Muscle of back (tissue), 13 donors: ENCODE results near the gene DCAF16. TPM values are rescaled to one million over a fixed set of nuclear protein-coding genes. Genes with fewer than 3 reads are reported as not detected.
"Not testable (repeated sequence)": the region's sequence is repeated elsewhere in the genome, so short reads cannot be mapped to it uniquely, and the experiment has no call there.

ENCODE experiments used
- DNase-seq, 3 donors: peaks; one replicate each; pipeline versions ENCODE4 v3.0.0 to v3.0.0-alpha.2; 2013
- long read RNA-seq, 9 donors: transcript quantifications; one replicate each; lab custom pipeline, GENCODE V29; 2026
- polyA plus RNA-seq, 10 donors: library from polyadenylated mRNA; unstranded; fragments of 120-200 nt; gene quantifications; one replicate each; pipeline ENCODE4 v1.2.1, GENCODE V29; 2013; ENCODE audit not compliant: insufficient read length in 10 of 10

Gene DCAF16
- 10 to 100 TPM; 21.0 to 38.5 (median 29.2) TPM for polyA plus RNA-seq
- long read RNA-seq, donor 1: 0 reads
- long read RNA-seq, donor 2, full-length matches to known transcripts: 5 of 5 reads
- long read RNA-seq, donor 2, partial matches to known transcripts: 0 of 5 reads
- long read RNA-seq, donor 2, other reads (novel, unspliced or antisense): 0 of 5 reads
- long read RNA-seq, donor 3: 0 reads
- long read RNA-seq, donor 4, full-length matches to known transcripts: 3 of 3 reads
- long read RNA-seq, donor 4, partial matches to known transcripts: 0 of 3 reads
- long read RNA-seq, donor 4, other reads (novel, unspliced or antisense): 0 of 3 reads
- long read RNA-seq, donor 5, full-length matches to known transcripts: 7 of 7 reads
- long read RNA-seq, donor 5, partial matches to known transcripts: 0 of 7 reads
- long read RNA-seq, donor 5, other reads (novel, unspliced or antisense): 0 of 7 reads
- long read RNA-seq, donor 6, partial matches to known transcripts: 0 of 2 reads
- long read RNA-seq, donor 6, other reads (novel, unspliced or antisense): 0 of 2 reads
- long read RNA-seq, donor 7, full-length matches to known transcripts: 5 of 5 reads
- long read RNA-seq, donor 7, partial matches to known transcripts: 0 of 5 reads
- long read RNA-seq, donor 7, other reads (novel, unspliced or antisense): 0 of 5 reads
- long read RNA-seq, donor 8, full-length matches to known transcripts: 3 of 3 reads
- long read RNA-seq, donor 8, partial matches to known transcripts: 0 of 3 reads
- long read RNA-seq, donor 8, other reads (novel, unspliced or antisense): 0 of 3 reads
- long read RNA-seq, donor 9: 0 reads

DNA sequence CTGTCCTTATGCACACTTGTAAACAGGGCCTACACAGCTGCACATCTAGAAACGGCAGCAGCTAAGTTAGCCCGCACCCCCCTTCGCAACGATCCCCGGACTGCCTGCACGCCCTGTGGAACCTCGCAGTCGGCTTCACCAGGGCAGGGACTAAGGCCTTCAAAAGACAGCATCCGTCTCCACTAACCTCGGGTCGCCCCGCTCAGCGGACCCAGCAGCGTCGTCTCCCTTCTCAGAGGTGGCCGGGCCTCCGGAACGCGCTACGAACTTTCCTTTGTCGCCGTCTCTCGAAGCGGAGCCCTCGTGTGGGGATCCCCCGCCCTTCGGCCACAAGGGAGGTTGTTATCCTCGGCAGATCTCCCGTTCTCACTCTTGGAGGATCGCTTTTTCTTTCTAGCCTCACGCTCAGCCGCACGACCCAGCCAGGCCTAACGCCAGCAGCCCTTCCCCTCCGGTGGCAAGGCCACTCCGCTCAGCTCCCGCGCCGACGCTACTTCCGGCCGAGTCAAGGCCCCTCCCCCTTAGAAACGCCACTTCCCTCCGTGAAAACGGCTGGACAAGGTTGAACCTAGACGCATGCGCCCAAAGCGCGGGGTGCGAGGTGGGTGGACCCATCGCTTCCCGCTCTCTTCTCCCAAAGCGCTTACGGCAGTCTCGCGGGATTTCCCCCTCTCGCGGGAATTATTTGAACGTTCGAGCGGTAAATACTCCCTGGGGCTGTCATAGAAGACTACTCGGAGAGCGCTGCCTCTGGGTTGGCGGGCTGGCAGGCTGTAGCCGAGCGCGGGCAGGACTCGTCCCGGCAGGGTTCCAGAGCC is at the start of gene DCAF16, which contains the start of gene NCAPG:
Gene DCAF16, minus strand, starts transcription at position 498 of the 818 bp plus-strand sequence. CDS start 6,616 bp downstream, outside the sequence.
Gene NCAPG, plus strand, starts transcription at position 720 of the 818 bp plus-strand sequence. CDS start 99 bp downstream, outside the sequence.
- DNase-seq: peak; percentile 99 to 100 (median 100)

DNA sequence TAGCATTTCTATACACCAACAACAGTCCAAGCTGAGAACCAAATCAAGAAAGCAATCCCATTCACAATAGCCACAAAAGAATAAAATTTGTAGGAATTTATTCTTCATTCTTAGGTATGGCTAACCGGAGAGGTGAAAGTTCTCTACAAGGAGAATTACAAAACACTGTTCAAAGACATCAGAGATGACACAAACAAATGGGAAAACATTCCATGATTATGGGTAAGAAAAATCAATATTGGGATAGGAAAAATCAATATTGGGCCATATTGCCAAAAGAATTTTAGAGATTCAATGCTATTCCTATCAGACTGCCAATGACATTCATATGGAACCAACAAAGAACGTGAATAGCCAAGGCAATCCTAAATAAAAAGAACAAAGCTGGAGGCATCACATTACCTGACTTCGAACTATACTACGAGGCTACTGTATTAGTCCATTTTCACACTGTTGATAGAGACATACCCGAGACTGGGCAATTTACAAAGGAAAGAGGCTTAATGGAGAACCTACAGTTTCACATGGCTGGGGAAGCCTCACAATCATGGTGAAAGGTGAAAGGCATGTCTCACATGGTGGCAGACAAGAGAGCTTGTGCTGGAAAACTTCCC is 49.3 kb upstream of the DCAF16 start:
- no peak for DNase-seq

DNA sequence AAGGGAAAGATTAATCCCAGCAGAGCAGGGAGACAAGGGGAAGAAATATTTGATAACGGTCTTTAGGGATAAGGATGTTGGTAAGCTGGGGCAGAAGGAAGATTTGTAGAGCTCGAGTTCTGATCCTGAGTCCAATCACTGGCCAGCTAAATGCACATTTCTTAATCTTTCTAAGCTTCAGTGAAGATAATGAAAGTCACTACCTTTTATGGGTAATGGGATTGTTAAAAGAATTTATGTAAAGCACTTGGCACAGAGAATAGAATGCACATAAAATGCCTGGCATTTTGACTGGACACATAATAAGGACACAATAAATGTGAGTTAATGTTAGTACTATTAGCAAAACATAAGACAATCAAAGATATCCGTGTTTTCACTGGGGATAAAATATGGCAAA is 43.5 kb upstream of the DCAF16 start:
- DNase-seq: no peak

DNA sequence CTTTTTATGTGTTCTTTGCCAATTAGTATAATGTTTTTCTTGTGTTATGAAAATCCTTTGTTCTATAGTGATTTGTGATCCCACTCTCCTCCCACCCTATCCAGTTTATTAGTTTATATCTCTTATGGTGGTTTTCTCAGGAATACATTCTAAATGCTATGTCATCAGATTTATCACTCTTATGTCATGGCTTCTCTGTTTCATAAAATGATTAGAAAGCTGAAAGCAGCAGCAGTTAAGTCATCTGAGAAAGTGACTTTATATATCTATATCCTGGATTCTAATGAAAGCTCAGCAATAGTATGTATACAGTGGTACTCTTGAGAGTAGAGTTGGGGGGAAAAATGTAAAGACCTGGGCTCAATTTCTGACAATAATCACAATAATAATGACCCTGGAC is 41.4 kb upstream of the DCAF16 start:
- no peak for DNase-seq

DNA sequence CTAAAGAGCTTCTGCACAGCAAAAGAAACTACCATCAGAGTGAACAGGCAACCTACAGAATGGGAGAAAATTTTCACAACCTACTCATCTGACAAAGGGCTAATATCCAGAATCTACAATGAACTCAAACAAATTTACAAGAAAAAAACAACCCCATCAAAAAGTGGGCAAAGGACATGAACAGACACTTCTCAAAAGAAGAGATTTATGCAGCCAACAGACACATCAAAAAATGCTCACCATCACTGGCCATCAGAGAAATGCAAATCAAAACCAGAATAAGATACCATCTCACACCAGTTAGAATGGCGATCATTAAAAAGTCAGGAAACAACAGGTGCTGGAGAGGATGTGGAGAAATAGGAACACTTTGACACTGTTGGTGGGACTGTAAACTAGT is 39.7 kb upstream of the DCAF16 start:
- DNase-seq: not testable (repeated sequence)

DNA sequence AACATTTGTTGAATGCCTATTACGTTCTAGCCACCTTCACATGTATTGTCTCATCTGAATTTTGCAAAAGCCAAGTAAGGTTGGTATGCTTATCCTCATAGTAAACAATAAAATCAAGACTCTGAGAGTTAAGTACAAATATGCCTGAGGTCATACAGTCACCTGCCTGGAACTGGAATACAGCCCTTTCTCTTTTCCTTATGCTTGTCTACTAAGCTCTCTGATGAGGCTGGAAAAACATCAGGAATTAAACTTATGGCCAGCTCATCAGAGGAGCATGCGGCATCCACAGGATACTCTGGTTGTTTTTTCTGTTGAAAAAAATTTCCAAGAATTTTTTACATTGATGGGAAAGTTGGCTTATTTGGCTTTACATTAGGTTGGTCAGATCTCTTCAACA is 35.7 kb upstream of the DCAF16 start:
- peak in 1 of 3 donors; percentile 6 for DNase-seq

DNA sequence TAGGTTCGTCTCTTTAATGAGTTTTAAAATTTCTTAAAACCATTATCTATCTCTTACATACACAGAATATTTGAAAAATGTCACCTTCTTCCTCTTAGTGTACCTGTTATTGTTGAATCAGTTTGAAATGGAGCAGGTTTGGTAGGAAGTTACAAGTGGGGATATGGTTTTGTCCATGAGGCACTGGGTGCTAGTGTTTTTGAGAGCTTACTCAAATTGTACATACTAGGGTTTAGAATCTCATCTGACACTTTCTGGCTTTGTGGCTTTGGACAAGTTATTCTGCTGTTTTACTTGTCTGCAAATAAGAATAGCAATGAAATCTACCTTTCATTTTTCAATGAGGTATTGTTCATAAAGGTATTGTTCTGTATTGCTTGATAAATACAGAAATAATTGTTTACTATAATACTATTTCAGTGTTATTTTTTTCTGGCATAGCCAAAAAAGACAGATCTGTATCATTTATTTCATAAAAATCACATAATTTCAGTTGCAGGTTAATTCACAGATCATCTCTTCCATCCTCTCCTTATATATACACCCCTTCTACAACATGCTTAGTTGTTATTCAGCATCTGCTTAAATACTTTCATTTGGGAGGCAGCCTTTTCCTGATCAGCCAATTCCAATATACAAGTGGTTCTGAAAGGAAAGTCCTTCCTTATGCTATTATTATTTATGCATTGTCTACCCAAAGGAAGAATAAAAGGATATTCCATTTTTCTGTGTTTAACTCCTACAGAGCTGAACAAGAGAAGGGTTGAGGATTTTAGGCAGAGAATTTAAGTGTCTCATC is 13.5 kb upstream of the DCAF16 start:
- DNase-seq: no peak

DNA sequence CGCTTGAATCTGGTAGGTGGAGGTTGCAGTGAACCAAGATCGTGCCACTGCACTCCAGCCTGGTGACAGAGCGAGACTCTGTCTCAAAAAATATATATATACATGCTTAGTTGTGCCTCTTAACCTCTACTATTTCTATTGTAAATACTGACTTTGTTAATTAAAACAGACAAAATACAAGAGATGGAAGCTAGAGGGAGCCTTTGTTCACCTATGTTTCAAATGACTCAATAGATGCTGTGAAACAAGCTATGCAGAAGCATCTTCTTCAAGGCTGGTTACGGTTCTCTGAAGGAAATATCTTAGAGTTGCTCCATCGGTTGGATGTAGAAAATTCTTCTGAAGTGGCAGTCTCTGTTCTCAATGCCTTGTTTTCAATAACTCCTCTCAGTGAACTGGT is 6.5 kb upstream of the DCAF16 start:
- DNase-seq: peak; percentile 34 to 63 (median 38)

DNA sequence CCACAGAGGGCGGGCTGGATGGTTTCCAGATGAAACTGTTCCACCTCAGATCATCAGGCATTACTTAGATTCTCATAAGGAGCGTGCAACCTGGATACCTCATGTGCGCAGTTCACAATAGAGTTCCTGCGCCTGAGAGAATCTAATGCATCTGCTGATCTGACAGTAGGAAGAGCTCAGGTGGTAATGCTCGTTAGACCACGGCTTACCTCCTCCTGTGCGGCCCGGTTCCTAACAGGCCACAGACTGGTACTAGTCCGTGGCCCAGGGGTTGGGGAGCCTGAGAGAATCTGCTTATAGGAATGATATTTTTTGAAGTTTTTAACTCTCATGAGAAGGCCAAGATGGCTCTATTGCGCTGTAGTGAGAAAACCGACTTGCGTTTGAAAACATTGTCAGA is 5.6 kb upstream of the DCAF16 start:
- no peak for DNase-seq

DNA sequence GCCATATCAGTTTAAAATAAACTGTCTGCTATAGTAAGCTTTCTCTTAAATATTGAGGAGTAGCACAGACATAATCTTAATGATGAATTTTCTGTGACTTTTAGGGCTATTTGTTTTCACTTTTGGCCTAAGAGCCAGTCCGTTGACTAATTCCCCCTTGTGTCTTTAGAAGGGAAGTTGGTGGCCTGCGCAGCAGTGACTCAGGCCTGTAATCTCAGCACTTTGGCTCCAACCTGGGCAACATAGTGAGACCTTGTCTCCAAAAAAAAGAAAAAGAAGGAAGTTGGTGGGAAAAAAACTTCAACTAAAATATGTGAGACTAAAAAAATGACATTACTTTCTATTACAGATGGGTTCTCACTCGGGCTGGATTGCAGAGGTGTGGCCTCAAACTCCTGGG is 3.6 kb upstream of the DCAF16 start:
- DNase-seq: no peak

DNA sequence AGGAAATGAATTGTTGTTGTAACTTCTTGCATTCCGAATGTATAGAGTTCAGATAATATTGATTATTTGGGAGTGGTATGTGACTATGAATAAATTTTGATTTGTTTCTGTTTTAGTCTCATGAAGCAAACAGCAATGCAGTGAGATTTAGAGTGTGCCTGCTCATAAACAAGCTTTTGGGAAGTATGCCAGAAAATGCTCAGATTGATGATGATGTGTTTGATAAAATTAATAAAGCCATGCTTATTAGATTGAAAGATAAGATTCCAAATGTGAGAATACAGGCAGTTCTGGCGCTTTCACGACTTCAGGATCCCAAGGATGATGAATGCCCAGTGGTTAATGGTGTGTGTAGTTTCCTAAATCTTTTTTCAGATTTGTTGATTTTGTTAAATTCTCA is 2.2 kb upstream of the DCAF16 start:
- no peak for DNase-seq

DNA sequence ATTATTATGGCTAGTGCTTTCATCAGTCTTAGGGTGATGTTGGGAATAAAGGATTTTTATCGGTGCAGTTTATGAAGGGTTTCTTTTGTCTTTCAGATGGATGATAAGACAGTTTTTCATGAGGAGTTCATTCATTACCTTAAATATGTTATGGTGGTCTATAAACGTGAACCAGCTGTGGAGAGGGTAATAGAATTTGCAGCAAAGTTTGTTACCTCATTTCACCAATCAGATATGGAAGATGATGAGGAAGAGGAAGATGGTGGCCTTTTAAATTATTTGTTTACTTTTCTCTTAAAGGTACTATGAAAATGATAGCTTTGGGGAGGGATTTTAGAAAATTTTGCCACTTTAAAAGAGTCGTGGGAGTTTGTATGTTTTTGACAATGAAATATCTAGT is 1.6 kb upstream of the DCAF16 start:
- no peak for DNase-seq

DNA sequence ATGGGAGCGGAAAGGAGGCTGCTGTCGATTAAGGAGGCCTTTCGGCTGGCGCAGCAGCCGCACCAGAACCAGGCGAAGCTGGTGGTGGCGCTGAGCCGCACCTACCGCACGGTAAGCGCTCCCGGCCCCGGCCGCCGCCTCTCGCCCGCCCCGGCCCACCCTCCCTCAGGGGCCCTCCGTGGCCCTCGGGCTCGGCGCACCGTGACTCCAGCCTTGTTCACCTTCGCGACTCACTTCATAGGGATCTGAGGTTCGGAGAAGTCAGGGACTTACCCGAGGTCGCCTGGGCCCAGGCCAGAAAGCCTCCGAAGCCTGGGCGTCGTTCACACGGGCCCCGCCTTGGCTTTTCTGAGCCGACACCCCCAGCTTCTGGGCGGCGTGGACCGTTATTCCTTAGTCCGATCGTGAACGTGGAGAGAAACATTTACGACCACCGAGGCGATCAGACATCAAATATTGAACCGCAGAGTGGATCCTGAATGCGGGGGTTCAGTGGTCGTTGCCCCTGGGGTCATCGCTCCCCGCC is 584 bp upstream of the DCAF16 start:
- peak in 1 of 3 donors; percentile 34 for DNase-seq

DNA sequence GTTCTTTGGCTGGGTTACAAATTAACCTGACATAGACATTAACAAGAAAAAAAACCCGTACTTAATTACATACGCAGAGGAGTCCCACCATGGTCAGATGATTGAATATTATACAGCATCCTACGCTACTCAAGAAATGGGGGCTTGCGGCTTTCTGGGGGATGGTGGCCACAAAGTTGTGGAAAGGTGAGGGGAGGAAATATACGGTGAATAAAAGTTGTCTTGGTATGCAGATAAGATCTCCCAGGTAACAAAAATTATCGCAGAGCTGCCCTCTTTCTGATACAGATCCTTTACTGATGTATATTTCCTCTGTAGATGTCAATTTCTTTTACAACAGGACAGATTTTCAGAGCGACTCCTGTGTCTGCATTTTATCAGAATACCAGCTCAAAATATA is 890 bp downstream of the DCAF16 start:
- peak in 1 of 3 donors; percentile 24 for DNase-seq

DNA sequence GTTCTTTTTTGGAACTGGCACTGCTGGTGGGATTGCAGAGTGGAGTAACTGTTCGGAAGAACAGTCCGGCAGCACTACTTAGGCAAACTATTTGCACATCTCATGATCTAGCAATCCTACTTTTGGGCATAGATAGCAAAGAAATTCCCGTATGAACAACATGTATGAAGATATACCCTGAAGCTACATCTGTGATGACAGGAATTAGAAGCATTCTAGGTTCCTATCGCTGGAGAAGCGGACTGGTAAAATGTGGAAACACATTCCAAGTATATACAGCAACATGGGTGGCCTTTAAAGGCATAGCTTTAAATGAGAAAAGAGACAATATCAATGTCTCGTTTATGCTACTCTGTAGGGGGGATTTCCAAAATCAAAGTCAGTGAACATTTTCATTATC is 3.1 kb downstream of the DCAF16 start:
- no peak for DNase-seq

DNA sequence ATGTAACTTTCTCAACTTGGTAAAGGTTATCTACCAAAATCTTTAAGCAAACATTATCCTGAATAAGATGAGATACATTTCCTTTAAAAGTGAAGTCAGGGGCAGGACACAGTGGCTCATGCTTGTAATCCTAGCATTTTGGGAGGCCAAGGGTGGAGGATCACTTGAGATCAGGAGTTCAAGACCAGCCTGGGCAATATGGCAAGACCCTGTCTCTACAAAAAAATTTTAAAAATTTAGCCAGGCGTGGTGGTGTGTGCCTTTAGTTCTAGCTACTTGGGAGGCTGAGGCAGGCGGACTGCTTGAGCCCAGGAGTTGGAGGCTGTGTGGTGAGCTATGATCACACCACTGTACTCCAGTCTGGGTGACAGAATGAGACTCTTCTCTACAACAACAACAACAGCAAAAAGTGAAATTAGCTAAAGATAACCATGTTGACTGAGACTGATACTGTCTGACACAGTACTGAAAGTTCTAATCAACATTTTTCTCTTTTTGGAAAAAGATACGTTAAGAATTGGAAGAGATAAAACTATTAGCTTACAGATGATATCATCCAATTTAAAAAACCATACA is 4.9 kb downstream of the DCAF16 start:
- no peak for DNase-seq

DNA sequence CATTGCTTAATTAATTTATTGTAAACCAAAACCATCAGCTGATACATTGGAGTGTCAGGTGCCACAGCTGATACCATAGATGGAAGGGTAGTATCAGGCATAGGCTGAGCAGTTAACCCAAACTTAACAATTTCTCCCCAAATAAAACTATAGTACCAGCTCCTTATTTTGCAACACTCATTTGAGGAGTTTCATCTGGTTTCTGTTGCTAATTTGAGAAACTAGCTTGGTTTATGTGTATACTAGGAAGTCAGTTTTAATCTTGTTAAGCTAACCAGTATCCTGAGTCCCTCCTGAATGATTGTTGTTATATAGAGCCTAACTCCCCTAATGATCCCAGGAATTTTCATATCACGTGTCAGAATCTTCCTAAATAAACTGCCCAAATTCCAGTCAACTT is 12.7 kb downstream of the DCAF16 start:
- no peak for DNase-seq

DNA sequence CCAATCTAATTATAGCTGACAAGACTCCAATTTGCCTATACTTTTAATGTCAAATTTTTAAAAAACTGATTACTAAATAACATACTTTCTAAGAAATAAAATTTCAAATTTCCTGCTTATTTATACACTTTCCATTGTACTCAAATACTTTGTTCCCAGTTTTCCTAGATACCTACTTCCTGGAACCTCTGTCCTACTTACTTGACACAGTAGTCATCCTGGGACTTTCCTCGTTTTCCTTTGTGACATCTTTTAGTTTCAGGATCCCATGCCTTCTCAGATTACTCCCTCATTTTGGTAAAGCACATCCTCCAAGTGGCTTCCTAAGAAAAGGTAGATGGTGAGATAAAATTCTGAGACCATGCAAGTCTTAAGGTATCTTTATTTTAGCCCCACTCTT is 15.8 kb downstream of the DCAF16 start:
- DNase-seq: no peak

DNA sequence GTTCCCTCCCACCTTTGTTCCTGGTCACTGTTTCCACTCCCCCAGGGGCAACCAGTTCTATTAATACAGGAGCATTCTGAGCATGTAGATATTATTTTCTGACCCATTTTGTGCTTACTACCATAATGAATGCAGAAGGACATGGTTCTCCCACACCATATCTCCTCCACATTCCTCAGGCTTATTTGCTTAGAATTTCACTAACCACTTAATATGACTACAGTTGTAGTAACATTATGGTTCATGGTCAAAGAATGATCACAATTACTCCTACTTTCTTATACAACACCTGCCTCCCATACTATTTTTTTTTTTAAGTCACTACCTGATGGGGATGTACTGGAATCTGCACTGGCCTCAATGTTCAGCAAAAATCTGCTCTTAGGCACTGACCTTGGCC is 21.6 kb downstream of the DCAF16 start:
- DNase-seq: no peak

DNA sequence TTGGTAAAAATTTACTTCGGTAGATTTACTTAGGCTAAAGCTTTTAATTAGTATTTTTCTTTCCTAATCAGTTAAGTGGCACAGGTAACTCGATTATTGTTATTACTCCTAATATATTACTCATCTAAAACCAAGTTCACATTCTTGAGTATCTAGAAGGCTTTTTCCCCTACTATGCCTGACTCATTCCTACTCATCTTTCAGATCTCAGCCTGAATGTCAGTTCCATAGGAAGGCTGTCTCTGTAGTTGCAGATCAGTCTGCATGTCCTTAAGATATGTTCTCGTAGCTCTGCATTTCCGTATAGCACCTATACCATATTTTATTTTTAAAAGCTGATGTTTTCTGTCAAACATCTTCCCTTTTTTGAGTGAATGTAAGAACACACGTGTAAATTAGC is 23.2 kb downstream of the DCAF16 start:
- DNase-seq: no peak
